K562 (cell line): ENCODE data around the gene ARHGAP4. TPM values are rescaled to one million over a fixed set of nuclear protein-coding genes. Genes with fewer than 3 reads are reported as not detected.

ENCODE experiments used
- CHAMP1 ChIP-seq: fragments of 450-650 bp; IDR thresholded peaks from 2 replicates; pipeline ENCODE4 v1.6.1; 2016; ENCODE audit warnings: mild to moderate bottlenecking
- GABPB2 ChIP-seq: fragments of 250-450 bp; sonication (Bioruptor Pico); conservative IDR thresholded peaks from 2 replicates; pipeline ENCODE4 v1.5.1; 2021; ENCODE audit warnings: mild to moderate bottlenecking
- HNRNPLL ChIP-seq: fragments of 200-400 bp; formaldehyde crosslinking; IDR thresholded peaks from 2 replicates; pipeline ENCODE4 v1.6.1; 2017; ENCODE audit warnings: low read length, low read depth, mild to moderate bottlenecking; ENCODE audit not compliant: poor library complexity, severe bottlenecking
- LARP7 ChIP-seq: fragments of 450-650 bp; IDR thresholded peaks from 2 replicates; pipeline ENCODE4 v1.6.1; 2016
- PCBP1 ChIP-seq: fragments of 200-400 bp; formaldehyde crosslinking; IDR thresholded peaks from 2 replicates; pipeline ENCODE4 v1.6.1; 2018; ENCODE audit warnings: mild to moderate bottlenecking, low read depth, low read length; ENCODE audit not compliant: poor library complexity, severe bottlenecking
- PHF20 ChIP-seq: fragments of 450-650 bp; IDR thresholded peaks from 2 replicates; pipeline ENCODE4 v1.6.1; 2018; ENCODE audit not compliant: partially characterized antibody
- PRMT5 ChIP-seq: sonication (generic); formaldehyde crosslinking; IDR thresholded peaks from 2 replicates; pipeline ENCODE4 v1.5.0; 2020; ENCODE audit warnings: missing genetic modification reagents
- RBM34 ChIP-seq: fragments of 200-400 bp; formaldehyde crosslinking; IDR thresholded peaks from 2 replicates; pipeline ENCODE4 v1.6.1; 2018; ENCODE audit warnings: low read length, borderline replicate concordance; ENCODE audit not compliant: insufficient read depth
- RNF2 ChIP-seq: sonication (generic); IDR thresholded peaks from 2 replicates; pipeline ENCODE4 v1.6.1; 2016
- SRSF9 ChIP-seq: fragments of 200-400 bp; formaldehyde crosslinking; IDR thresholded peaks from 2 replicates; pipeline ENCODE4 v1.6.1; 2017; ENCODE audit warnings: low read depth, low read length, borderline replicate concordance
- ZNF274 ChIP-seq: IDR thresholded peaks from 2 replicates; pipeline ENCODE4 v1.6.1; 2011; ENCODE audit warnings: low read depth, mild to moderate bottlenecking, low read length, moderate library complexity, borderline replicate concordance
- ZNF77 ChIP-seq: fragments of 250-450 bp; sonication (Bioruptor Pico); IDR thresholded peaks from 2 replicates; pipeline ENCODE4 v1.5.0; 2020
- polyA plus RNA-seq, 8 experiments: library from polyadenylated mRNA; depleted of rRNA in 4 of 8; stranded (reverse) in 5 of 8; unstranded in 3 of 8; fragments of >200 nt; fragmentation: Nextera tagmentation in 2 of 8; fragmentation: Illumina TruSeq in 1 of 8; extraction: Ambion mirVana in 2 of 8; extraction: Trizol in 1 of 8; gene quantifications; 2 replicates each; pipeline versions ENCODE4 v1.2.1 to v1.2.3, GENCODE V29; 2011 to 2014; ENCODE audit warnings: inconsistent platforms in 1 of 8, missing spikeins in 1 of 8
- total RNA-seq, 7 experiments: library from RNA; depleted of rRNA in 6 of 7; stranded (reverse); fragments of >200 nt in 6 of 7; fragmentation: Illumina TruSeq in 2 of 7; extraction: Trizol in 2 of 7; gene quantifications; 2 replicates each; pipeline versions ENCODE4 v1.2.1 to v1.2.3, GENCODE V29; 2011 to 2021; ENCODE audit warnings: low replicate concordance in 1 of 7

ARHGAP4 gene
- total and polyA plus RNA-seq, 9 of the 15 experiments (the other 6 are each of a cell fraction or from before 2014, with no cell fraction given): 0.30 to 81.8 (median 13.5) TPM

GRCh38 chrX:153973127-153974002 lies 47.3 kb upstream of the ARHGAP4 start (continued):
- TF ChIP-seq PHF20: no peak
- TF ChIP-seq RBM34: no peak
- no peak for TF ChIP-seq CHAMP1
- no peak for TF ChIP-seq ZNF274
- no peak for TF ChIP-seq PRMT5
- TF ChIP-seq GABPB2: no peak
- TF ChIP-seq SRSF9: no peak
- TF ChIP-seq LARP7: no peak
- no peak for TF ChIP-seq PCBP1
- TF ChIP-seq RNF2: no peak
- TF ChIP-seq HNRNPLL: no peak
- no peak for TF ChIP-seq ZNF77 (CRISPR knock-in tag)
